Measurements from ENCODE around the gene NR3C2.

NR3C2 gene

DNA sequence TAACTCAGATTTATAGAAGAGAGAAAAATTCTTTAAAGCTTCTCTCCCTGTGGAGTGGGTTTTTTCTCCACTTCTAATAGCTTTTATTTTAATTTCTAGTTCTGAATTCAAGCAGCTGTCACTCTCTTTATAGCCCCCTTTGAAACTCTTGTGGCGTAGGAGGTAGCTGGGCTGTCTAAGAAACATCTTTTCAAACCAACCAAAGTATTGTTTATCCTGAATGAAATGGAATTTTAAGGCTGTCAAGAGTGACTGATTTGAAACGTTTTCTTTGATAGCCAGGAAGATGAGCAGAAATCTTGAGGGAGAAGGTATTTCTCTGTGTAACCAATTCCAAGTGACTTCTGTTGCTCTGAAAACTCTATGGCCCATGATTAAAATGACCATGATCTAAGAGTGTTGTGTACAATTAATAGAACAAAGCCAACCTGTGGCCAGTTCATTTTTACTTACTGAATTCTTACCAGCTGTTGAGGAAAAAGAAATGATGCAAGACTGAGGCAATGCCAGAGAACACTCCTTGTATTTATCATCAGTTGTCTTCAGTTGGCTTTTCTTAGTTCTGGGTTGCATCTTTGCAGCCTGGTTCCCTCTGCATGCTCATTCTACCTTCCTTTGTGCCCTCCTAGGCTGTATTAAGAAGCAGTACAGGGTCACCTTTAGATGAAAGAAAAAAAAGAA lies 411.9 kb downstream of the NR3C2 start:
- DNase-seq: no peak

DNA sequence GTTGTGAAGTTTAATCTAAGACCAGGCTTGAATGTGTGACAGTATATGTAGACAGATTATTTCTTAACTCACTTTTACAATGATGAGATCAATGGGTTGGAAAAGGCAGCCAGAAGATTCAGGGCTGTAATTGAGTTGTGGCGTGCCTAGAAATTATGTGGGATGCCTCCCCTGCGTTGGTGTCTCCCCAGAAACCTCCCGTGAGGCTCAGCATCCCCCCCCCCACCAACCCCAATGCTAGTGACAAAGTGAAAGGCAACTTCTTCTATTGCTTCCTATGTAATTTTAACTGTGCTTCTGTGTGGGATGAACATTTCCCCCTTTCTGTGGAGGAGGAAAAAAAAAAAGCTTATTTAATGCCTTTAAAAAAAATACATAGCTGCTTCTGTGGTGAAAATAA lies 412.4 kb downstream of the NR3C2 start:
- DNase-seq: no peak

Measured in activated effector memory CD4-positive, alpha-beta T cell treated with Interleukin-2 at 50 U/mL for 16 hours (primary cell).